GM04503 (cell line): ENCODE results near the gene CFAP100.

ENCODE experiments used
- DNase-seq: peaks from one replicate; pipeline ENCODE4 v3.0.0-alpha.2; 2012; ENCODE audit warnings: low read depth

The CFAP100 gene

GRCh38 chr3:126423191-126424038 lies 28.7 kb downstream of the CFAP100 start:
- DNase-seq = no peak

- no peak for DNase-seq
Measured at GRCh38 chr3:126424039-126424717, 29.5 kb downstream of the CFAP100 start.

DNA sequence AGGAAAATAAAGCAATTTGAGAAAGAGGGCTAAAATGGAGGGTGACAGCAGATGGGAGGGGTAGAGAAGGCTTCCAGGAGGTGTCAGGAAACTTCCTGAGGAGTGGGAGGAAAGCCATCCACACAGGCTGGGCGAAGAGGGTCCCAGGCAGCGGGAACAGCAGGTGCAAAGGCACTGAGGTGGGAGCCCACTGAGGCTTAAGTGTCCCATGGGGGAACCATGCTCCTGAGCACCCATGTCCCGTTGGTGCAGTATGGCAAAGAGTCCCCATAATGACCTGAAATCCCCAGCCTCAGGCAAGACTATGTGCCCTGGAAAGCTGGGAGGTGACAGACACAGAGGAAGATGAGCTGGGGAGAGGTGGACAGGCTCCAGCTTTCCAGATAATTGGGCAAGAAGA lies 30.0 kb downstream of the CFAP100 start:
- no peak for DNase-seq

GRCh38 chr3:126431103-126431534 lies 36.4 kb downstream of the CFAP100 start:
- DNase-seq = no peak

DNA sequence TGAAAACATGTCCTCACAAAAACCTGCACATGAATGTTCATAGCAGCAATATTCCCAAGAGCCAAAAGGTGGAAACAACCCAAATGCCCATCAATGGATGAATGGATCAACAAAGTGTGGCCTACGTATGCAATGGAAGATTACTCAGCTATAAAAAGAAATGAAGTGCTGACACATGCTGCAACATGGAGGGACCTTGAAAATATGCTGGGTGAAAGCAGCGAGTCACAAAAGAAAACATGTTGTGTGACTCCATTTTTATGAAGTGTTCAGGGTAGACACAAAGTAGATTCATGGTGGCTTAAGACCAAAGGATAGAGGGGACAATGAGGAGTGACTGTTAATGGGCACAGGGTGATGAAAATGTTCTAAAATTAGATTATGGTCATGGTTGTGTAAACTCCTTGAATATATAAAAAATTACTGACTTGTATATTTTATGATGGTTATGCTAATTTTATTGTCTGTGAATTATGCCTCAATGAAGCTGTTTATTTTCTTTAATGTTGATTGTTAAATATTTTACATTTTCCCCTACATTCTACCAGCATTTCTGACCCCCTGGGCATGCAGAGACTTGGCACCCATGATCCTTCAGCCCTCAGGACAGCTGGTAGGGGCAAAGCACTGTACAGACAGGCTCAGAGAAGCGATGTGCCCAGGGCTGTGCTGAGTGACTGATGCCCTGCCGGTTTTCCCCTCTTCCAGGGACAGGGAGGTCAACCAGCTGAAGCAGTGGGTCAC lies 37.8 kb downstream of the CFAP100 start:
- DNase-seq = peak; percentile 17

- no peak for DNase-seq
Measured at GRCh38 chr3:126433105-126433430, 38.4 kb downstream of the CFAP100 start.

DNA sequence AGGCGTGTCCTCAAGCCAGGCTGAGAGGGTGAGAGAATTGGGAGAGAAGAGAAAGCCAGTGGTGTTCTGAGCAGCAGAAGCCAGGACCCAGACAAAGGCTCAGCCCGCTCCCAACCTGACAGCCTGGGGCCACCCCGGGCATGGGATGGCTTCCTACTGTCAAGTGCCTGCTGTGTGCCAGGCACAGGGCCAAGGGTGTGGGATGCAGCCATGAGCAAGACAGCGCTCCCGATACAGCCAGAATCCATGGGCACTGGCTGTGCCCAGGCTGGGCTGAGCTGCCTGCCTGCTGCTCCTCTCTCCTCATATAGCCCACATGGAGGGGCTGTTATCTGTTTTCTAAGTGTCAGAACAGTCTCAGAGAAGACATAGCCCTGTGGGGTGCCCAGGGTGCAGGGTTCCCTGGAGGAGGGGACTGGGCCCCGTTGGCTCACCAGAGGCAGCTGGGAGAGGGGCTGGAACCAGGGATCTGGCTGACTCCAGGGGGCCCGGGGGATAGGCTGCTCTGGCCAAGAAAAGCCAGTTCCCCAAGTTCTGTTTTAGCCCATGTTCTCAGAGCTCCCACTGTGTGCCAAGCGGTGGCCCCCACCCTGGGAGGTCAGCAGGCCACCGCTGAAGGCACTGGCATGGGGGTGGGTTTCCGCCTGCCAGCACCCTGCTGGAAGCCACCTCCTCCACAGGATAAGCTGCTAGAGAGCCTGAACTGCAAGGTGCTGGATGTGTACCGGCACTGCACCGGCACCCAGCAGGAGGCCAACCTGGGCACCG lies 39.0 kb downstream of the CFAP100 start:
- DNase-seq = no peak

GRCh38 chr3:126434264-126434590 lies 39.5 kb downstream of the CFAP100 start:
- no peak for DNase-seq

GRCh38 chr3:126434931-126435411 lies 40.3 kb downstream of the CFAP100 start:
- DNase-seq = no peak

DNA sequence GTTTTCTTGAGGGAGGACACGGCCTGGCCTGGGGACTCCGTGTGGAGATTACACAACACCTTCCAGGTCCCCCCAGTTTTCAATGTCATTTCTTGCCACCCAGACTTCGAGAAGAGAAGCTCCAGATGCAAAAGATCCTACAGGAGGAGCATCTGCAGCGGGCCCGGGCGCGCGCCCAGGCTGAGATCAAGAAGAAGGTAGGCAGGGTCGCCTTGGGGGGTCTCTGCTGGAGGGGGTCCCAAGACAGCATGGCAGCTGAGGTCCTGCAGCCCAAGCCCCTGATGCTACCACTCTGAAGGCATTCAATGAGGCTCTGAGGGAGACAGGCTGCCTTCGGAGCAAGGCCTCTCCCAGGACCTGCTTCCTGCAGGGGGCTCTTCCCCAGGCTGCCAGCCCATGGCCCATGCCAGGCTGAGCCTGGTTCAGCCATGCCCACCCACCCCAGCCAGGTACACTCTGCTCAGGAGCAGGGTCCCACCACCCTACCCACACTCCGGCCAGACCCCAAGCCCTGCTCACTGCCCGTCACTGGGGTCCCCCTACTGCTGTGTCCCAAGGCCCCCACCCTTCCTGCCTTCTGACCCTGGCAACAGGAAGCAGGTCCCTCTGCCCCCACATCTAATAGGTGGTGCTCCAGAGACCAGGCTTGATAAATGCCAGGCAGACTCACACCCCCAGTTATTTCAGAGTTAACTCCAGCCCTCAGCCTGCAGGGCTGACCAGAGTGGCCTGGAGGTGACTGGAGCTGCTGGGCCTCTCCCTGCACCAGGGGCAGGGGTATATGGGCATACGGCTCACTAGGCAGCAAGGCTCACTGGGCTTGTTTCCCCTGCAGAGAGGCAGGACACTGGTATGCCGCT lies 41.0 kb downstream of the CFAP100 start:
- no peak for DNase-seq

GRCh38 chr3:126436826-126437717 lies 42.4 kb downstream of the CFAP100 start:
- DNase-seq = no peak

- no peak for DNase-seq
Measured at GRCh38 chr3:126438186-126438585, 43.5 kb downstream of the CFAP100 start.

GRCh38 chr3:126438746-126439145 lies 44.0 kb downstream of the CFAP100 start:
- no peak for DNase-seq

GRCh38 chr3:126439346-126439967 lies 44.7 kb downstream of the CFAP100 start:
- no peak for DNase-seq

DNA sequence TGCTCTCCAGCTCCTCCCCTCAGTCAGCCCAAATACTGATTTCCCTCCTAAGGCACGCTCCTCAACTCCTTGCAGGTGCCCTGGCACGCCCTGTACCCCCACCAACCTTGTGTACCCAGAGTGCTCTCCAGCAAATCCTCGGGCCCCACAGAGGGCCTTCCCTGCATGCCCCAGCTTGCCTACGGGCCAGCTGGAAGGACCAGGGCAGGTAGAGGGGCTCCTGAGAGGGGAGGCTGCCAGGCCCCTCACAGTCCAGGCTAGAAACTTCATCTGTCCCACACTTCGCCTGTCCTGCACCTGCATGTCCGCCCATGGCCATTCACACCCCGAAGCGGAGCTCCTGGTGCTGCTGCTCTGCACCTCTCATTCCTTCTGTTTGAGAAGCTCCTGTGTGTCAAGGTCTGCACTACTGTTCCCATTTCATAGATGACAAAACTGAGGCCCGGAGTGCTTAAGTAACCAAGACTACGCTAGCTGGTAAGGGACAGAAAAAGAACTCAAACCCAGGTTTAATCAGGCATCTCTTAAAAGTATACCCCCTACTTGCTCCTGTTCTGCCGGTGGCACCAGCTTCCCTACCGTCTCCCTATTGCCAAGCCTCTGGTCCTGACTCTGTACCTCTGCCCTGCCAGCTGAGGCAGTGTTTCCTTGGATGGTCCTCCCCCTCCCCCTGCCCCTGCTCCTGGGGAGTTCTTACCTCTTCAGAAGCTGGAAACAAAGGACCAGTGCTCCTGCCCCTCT lies 45.4 kb downstream of the CFAP100 start:
- DNase-seq = no peak

DNA sequence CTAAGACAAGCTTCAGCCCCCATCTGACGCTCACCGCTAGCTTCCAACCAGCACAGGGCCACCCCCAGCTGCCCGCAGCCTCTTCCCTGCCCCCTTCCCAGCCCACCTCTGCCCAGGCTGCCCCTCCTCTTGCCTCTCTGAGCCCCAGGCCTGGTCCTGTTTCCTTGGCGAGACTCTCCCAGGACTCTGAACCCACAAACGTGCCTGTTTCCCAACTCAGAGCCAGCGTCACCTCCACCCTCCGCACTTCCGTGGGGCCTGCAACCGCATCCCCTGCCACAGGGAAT lies 45.9 kb downstream of the CFAP100 start:
- DNase-seq = no peak

- DNase-seq = no peak
Measured at GRCh38 chr3:126441256-126441880, 46.7 kb downstream of the CFAP100 start.

GRCh38 chr3:126442094-126442855 lies 47.6 kb downstream of the CFAP100 start:
- DNase-seq = no peak
